HCEC 1CT (cell line): ENCODE data around the gene FAM156B.
"Not testable (repeated sequence)": the region's sequence is repeated elsewhere in the genome, so short reads cannot be mapped to it uniquely, and the experiment has no call there.

ENCODE experiments used
- DNase-seq: peaks from one replicate; pipeline ENCODE4 v3.0.0-alpha.2; 2017

The FAM156B gene

GRCh38 chrX:52896855-52897709 is at the start of gene FAM156B:
Gene FAM156B, plus strand, starts transcription at chrX:52897330. Its CDS starts 9,896 bp downstream, at chrX:52907226.
- DNase-seq = not testable (repeated sequence)

GRCh38 chrX:52852110-52852860 is 44.8 kb upstream of the FAM156B start:
- DNase-seq = peak; percentile 35

GRCh38 chrX:52856991-52857525 is 40.1 kb upstream of the FAM156B start:
- DNase-seq = not testable (repeated sequence)

- no peak for DNase-seq
Observed at GRCh38 chrX:52865343-52865998, 31.7 kb upstream of the FAM156B start.

GRCh38 chrX:52867610-52868348 is 29.4 kb upstream of the FAM156B start, which contains the start of gene XAGE3:
Gene XAGE3, minus strand, starts transcription at chrX:52868083. Its CDS starts 950 bp downstream, at chrX:52867133.
- no peak for DNase-seq

- no peak for DNase-seq
Observed at GRCh38 chrX:52870046-52870445, 27.1 kb upstream of the FAM156B start.

- DNase-seq = not testable (repeated sequence)
Observed at GRCh38 chrX:52873825-52874224, 23.3 kb upstream of the FAM156B start.

GRCh38 chrX:52874661-52875060 is 22.5 kb upstream of the FAM156B start:
- DNase-seq = no peak

GRCh38 chrX:52875436-52875835 is 21.7 kb upstream of the FAM156B start:
- DNase-seq = not testable (repeated sequence)

GRCh38 chrX:52876386-52876785 is 20.7 kb upstream of the FAM156B start:
- DNase-seq = not testable (repeated sequence)

GRCh38 chrX:52887459-52887858 is 9.7 kb upstream of the FAM156B start:
- DNase-seq = not testable (repeated sequence)

GRCh38 chrX:52888090-52888489 is 9.0 kb upstream of the FAM156B start:
- not testable (repeated sequence) for DNase-seq

GRCh38 chrX:52896438-52896837 is 692 bp upstream of the FAM156B start:
- not testable (repeated sequence) for DNase-seq

GRCh38 chrX:52905531-52905930 is 8.4 kb downstream of the FAM156B start:
- DNase-seq = not testable (repeated sequence)

GRCh38 chrX:52906072-52906471 is 8.9 kb downstream of the FAM156B start:
- not testable (repeated sequence) for DNase-seq

- not testable (repeated sequence) for DNase-seq
Observed at GRCh38 chrX:52907137-52907536, 10.0 kb downstream of the FAM156B start.

- not testable (repeated sequence) for DNase-seq
Observed at GRCh38 chrX:52907900-52908299, 10.8 kb downstream of the FAM156B start.

- not testable (repeated sequence) for DNase-seq
Observed at GRCh38 chrX:52909313-52909969, 12.3 kb downstream of the FAM156B start.

- not testable (repeated sequence) for DNase-seq
Observed at GRCh38 chrX:52913681-52914080, 16.6 kb downstream of the FAM156B start.

GRCh38 chrX:52914704-52915103 is 17.6 kb downstream of the FAM156B start:
- DNase-seq = not testable (repeated sequence)

GRCh38 chrX:52923781-52924241 is 26.7 kb downstream of the FAM156B start:
- DNase-seq = peak; percentile 29
